ENCODE results near the gene MTSS2.
"Not testable (repeated sequence)": the region's sequence is repeated elsewhere in the genome, so short reads cannot be mapped to it uniquely, and the experiment has no call there.

The MTSS2 gene

DNA sequence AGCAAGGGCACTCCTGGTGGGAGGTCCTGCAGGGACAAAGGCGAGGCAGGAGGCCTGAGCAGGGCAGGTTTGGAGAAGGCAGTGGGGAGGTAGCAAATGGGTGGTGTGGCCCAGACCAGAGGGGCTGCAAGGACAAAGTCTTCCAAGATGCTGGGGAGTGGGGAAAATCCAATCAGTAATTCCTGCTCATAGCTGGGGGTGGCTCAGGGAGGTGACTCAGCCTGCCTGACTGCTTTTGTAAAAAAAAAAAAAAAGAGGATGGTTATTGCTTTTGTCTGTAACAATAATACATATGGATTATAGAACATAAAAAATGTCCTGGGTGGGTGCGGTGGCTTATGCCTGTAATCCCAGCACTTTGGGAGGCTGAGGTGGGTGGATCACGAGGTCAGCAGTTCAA, 34.3 kb downstream of the MTSS2 start:
- DNase-seq, result no peak

DNA sequence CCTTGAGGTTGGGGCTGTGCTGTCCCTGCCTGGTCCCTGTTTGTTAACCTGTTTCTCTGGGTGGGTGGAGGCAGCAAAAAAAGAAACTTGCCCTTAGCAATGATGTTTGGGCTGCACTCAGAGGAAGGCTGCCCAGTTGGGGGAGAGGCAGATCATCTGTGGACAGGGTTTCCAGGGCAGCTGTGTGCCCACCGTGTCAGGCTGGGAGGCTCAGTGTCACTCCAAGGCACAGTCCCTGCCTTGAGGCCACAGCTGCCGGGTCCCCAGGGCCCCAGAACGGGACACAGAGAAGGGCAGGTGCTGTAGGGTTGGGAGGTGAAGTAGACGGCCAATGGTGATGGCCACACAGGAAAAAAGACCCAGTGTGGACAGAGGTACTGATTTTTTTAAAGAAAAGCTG, 35.6 kb downstream of the MTSS2 start:
- no peak for DNase-seq

DNA sequence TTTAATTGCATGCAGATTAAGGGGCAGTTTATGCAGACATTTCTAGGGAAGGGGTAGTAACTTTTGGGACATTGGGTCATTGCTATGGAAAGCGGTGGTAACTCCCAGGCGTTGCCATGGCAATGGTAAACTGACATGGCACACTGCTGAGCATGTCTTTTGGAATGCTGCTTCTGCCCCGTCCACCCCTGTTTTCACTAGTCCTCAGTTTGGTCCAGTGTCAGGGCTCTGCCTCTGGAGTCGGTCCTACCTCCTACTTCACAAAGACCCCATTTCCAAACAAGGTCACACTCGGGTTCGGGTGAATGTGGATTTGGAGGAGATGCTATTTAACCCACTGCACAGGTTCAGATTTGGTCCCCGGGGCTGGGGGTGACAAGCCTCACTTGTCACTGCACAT, 36.6 kb downstream of the MTSS2 start:
- no peak for DNase-seq

DNA sequence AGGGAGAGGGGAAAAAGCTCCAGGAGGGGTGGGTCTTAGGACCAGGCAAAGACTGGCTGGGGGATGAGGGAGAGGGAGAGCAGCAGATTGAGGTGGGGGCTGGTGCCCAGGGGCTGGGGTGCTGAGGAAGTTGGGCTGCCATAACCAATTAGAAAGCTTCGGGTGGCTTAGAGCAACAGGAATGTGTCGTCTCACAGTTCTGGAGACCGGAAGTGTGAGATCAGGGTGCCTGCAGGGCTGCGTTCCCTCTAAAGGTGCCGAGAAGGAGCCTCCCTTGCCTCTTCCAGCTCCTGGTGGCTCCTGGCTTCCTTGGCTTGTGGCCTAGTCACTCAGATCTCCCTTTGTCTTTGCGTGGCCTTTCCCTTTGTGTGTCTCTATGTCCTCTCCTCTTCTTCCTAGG, 37.2 kb downstream of the MTSS2 start:
- DNase-seq, result no peak

DNA sequence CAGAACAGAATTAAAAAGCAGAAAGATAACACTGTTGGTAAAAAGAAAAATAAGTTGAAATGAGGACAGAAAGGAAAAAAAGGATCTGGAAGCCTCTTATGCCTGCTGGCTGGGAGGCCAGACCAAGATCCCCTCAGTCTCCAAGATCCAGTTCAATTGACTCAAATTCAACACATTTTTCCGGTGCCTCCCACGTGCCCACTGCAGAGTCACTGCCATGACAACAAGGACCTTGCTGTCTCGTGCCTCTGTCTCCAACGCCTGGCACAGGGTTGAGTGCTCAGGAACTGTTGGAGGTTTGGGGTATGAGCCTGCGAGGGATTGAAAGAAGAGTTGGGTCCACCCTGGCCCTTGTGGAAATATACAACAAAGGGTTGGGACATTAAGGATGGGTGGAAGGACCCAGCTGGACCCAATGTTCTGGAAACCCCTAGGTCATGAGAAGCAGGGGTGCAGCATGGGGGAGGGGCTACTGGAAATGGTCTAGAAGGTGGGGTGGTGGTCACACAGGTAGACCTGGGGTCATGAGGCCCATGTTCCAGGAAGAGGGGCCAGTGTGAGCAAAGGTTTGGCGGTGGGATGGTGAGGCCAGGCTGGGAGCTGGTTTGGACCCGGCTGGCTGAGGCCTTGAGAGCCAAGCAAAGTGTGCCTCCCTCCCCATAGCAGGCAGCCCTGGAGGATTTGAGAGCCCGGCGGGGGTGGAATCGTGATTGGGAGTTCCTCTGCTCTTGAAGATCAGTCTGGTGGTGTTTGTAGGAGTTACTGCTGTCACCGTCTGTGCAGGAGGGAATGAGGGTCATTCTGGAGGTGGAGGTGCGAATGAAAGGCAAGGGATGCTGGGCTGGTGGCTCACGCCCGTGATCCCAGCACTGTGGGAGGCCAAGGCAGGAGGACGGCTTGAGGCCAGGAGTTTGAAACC, 38.2 kb downstream of the MTSS2 start:
- no peak for DNase-seq

DNA sequence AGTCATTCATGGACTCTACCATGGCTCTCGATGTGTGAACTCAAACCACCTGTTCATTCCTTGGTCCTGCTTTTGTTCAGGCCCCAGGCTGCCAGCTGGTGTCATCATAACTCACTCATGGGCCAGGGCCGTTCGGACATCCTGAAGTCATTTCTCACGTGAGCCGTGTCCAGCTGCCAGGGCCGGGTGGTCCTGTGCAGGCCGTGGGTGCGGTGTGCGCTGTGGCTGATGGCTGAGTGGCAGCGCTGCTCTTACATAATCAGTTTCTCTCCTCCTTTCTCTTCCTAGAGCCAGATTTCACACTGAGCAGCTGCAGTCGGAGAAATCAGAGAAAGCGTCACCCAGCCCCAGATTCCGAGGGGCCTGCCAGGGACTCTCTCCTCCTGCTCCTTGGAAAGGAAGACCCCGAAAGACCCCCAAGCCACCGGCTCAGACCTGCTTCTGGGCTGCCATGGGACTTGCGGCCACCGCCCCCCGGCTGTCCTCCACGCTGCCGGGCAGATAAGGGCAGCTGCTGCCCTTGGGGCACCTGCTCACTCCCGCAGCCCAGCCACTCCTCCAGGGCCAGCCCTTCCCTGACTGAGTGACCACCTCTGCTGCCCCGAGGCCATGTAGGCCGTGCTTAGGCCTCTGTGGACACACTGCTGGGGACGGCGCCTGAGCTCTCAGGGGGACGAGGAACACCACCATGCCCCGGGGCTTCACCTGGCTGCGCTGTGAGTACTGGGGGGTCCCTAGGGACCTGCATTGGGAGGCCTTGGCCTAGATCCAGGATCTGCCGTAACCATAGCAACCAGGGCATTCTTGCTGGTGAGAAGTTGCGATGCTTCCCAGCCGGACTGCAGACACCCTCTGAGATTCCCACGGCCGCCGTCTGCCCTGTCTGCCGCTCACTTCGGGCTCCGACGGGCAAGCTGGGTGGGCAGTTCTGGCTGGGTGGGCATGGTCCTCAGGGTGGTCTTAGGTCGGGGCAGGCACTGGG, 39.3 kb downstream of the MTSS2 start, which contains the start of gene IL34:
IL34 (plus strand) TSS at position 300 of the 982 bp plus-strand sequence; CDS start at position 689, 389 bp downstream.
- DNase-seq, result no peak

DNA sequence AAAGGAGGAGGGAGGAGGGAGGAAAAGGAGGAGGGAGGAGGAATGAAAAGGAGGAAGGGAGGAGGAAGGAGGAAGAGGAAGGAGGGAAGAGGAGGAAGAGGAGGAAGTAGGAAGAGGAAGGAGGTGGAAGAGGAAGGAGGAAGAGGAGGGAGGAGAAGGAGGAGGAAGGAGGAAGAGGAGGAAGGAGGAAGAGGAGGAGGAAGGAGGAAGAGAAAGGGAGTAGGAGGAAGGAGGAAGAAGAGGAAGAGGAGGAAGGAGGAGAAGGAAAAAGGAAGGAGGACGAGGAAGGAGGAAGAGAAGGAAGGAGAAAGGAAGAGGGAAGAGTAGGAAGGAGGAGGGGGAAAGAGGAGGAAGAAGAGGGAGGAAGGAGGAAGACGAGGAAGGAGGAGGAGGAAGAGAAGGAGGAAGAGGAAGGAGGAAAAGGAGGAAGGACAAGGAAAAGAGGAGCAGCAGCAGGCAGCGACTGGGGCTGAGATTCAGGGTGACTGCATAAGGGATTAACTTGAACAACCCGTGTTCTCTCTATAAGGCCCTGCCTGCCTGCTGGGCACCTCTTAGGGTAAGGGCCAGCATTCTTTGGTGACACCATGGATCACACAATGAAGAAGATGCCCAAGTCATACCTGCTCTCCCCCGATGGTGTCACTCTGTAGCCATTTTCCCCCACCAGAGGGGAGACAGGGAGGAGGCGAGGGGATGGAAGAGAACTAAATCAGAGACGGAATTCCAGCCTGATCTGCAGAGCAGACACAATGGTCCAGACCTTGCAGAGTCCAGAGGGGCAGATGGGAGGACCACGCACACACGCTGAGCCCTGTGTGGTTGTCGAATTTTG, 40.9 kb downstream of the MTSS2 start:
- DNase-seq, result no peak

DNA sequence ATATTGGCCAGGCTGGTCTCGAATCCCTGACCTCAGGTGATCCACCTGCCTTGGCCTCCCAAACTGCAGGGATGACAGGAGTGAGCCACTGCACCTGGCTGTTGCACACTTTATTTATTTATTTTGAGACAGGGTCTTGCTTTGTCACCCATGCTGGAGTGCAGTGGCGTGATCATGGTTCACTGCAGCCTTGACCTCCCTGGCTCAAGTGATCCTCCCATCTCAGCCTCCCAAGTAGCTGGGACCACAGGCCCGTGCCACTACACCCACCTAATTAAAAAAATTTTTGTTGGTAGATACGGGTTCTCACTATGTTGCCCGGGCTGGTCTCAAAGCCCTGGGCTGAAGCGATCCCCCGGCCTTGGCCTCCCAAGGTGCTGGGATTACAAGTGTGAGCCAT, 42.6 kb downstream of the MTSS2 start:
- DNase-seq, result not testable (repeated sequence)

DNA sequence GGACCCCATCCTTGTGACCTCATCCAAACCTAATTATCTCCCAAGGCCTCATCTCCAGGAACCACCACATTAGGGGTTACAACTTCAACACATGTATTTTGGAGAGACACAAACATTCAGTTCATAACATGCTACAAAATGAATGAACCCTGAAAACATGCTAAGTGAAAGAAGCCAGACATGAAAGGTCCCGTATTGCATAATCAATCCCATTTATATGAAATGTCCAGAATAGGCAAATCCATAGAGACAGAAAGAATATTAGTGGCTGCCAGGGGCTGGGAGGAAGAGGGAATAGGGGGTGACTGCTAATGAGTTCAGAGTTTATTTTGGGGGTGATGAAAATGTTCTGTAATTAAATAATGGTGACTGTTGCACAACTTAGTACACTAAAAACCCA, 43.2 kb downstream of the MTSS2 start:
- DNase-seq, result no peak

DNA sequence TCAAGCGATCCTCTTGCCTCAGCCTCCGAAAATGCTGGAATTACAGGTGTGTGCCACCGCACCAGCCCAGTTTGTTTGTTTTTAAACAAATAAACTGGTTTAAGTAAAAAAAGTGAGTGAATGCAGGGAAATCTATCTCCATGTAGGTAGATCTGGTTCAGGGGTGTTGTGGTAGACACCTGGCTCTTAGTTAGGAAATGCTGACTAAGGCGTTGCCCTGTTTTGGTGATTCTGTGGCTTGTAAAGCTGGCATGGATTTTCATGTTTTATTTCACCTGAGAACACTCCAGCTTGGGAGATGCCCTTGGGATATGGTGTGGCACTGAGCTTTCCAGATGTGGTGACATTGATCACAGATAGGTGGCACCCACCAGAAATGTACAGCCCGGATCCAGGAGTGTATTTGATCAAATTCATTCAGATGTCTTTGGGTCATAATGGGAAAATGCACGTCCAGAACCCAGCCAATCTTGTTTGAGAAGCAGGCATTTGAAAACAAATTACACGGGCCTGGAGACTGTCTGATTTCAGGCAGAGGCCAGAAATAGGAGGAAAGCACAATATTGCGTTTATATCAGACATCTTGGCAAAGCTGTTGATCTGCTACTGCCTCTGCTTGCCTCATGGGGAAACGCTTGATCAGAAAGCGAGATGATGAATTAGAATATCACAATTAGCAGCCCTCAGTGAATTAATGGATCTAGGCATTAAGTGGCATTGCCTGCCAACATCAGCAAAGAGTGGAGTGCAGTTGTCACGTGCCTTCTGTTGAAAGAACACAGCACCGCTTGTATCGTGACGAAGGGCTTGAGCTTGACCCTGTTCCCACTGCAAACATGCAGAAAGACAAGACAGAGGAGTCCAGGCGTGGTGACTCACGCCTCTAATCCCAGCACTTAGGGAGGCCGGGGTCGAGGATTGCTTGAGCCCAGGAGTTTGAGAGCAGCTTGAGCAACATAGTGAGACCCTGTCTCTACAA, 46.8 kb downstream of the MTSS2 start:
- no peak for DNase-seq

All from activated effector memory CD4-positive, alpha-beta T cell treated with Interleukin-2 at 50 U/mL for 16 hours (primary cell).